HG03108 (cell line): ENCODE data around the gene MAD2L2.

Experiments used
- ATAC-seq: cut with Tn5 transposase; IDR thresholded peaks from one replicate; pipeline ENCODE4 v1.9.1; 2021; ENCODE audit warnings: moderate library complexity; ENCODE audit not compliant: unreplicated experiment

Gene MAD2L2

GRCh38 chr1:11705596-11705995 lies 24.6 kb upstream of the MAD2L2 start:
- no peak for ATAC-seq

- no peak for ATAC-seq
Observed at GRCh38 chr1:11704691-11705475, 23.9 kb upstream of the MAD2L2 start.

- ATAC-seq: no peak
Observed at GRCh38 chr1:11704194-11704529, 23.2 kb upstream of the MAD2L2 start.

GRCh38 chr1:11703357-11704193 lies 22.6 kb upstream of the MAD2L2 start:
- no peak for ATAC-seq

- no peak for ATAC-seq
Observed at GRCh38 chr1:11701981-11702803, 21.2 kb upstream of the MAD2L2 start.

- no peak for ATAC-seq
Observed at GRCh38 chr1:11701551-11701961, 20.6 kb upstream of the MAD2L2 start.

GRCh38 chr1:11700601-11701467 lies 19.9 kb upstream of the MAD2L2 start:
- ATAC-seq: no peak

GRCh38 chr1:11697893-11698210 lies 16.9 kb upstream of the MAD2L2 start:
- ATAC-seq: no peak

GRCh38 chr1:11697188-11697892 lies 16.4 kb upstream of the MAD2L2 start:
- ATAC-seq: no peak

- ATAC-seq: no peak
Observed at GRCh38 chr1:11695861-11696260, 14.9 kb upstream of the MAD2L2 start.

GRCh38 chr1:11693917-11694316 lies 13.0 kb upstream of the MAD2L2 start:
- ATAC-seq: no peak

GRCh38 chr1:11693024-11693590 lies 12.2 kb upstream of the MAD2L2 start:
- ATAC-seq: no peak

GRCh38 chr1:11691928-11692711 lies 11.2 kb upstream of the MAD2L2 start:
- ATAC-seq: no peak

- ATAC-seq: no peak
Observed at GRCh38 chr1:11691302-11691914, 10.5 kb upstream of the MAD2L2 start, which contains the start of gene DRAXIN. DRAXIN (plus strand) TSS chr1:11691710; CDS start chr1:11706259, 14,549 bp downstream.

- ATAC-seq: no peak
Observed at GRCh38 chr1:11690397-11691301, 9.7 kb upstream of the MAD2L2 start.

- no peak for ATAC-seq
Observed at GRCh38 chr1:11688506-11688905, 7.6 kb upstream of the MAD2L2 start.

- no peak for ATAC-seq
Observed at GRCh38 chr1:11685210-11685752, 4.3 kb upstream of the MAD2L2 start.
